GM12878 (cell line): ENCODE measurements around the gene LENEP. TPM values are rescaled to one million over a fixed set of nuclear protein-coding genes. Genes with fewer than 3 reads are reported as not detected.
A peak's percentile ranks its signal among the peaks of the same experiment; 100 is the strongest.

ENCODE experiments used
- ATAC-seq: fragments of 200-7000 bp; cut with Tn5 transposase; 3 replicates; pipeline ENCODE4 v1.9.1; 2020; ENCODE audit warnings: mild to moderate bottlenecking, moderate library complexity
- BruUV-seq: library from RNA; stranded (reverse); fragments of 400-500 nt; replicated peaks from 2 replicates; lab custom pipeline; 2021; lab: Mats Ljungman, UMichigan
- CTCF ChIA-PET: fragments of 300-600 bp; sonication (Branson Sonifier 250); formaldehyde crosslinking; extraction: SDS; loops from one replicate; lab custom pipeline; 2021; ENCODE audit warnings: inconsistent platforms; lab: Yijun Ruan, JAX
- POLR2A ChIA-PET: fragments of 350-600 bp; formaldehyde crosslinking; extraction: SDS; loops from one replicate; lab custom pipeline; 2021; ENCODE audit warnings: inconsistent platforms; lab: Charles Lee
- RAD21 ChIA-PET: fragments of 300-600 bp; sonication (Branson Sonifier 250); formaldehyde crosslinking; loops from one replicate; lab custom pipeline; 2023; ENCODE audit warnings: antibody characterized with exemption; ENCODE audit not compliant: unreplicated experiment; lab: Charles Lee
- SMC1A ChIA-PET: fragments of 300-600 bp; sonication (Branson Sonifier 250); formaldehyde crosslinking; loops from one replicate; lab custom pipeline; 2023; ENCODE audit not compliant: unreplicated experiment, uncharacterized antibody; lab: Charles Lee
- DNase-seq: peaks from one replicate; pipeline ENCODE4 v3.0.0-alpha.2; 2011; ENCODE audit warnings: low read depth, low spot score
- FAIRE-seq: peaks from 3 replicates; lab custom pipeline; 2011; peaks lifted over from hg19 to GRCh38; lab: Jason Lieb, UNC
- H2AFZ ChIP-seq: 2 replicates; pipeline ENCODE4 v1.6.0; 2011; ENCODE audit warnings: low read depth, low read length, control low read depth; ENCODE audit not compliant: control insufficient read depth
- H3K27ac ChIP-seq: 2 replicates; pipeline ENCODE4 v1.5.1; 2011; ENCODE audit warnings: control low read depth; ENCODE audit not compliant: control insufficient read depth, insufficient read depth
- H3K27me3 ChIP-seq, 2 experiments: replicated peaks in 1 of 2; 2 replicates each; pipeline versions ENCODE4 v1.6.0 to v1.6.1; 2011; ENCODE audit warnings: low read length in 1 of 2; ENCODE audit not compliant: control insufficient read depth in 2 of 2, insufficient read depth in 2 of 2
- H3K36me3 ChIP-seq, 2 experiments: 2 replicates each; pipeline ENCODE4 v1.5.1; 2011; ENCODE audit warnings: low read length in 1 of 2; ENCODE audit not compliant: control insufficient read depth in 2 of 2, insufficient read depth in 2 of 2
- H3K4me1 ChIP-seq: 2 replicates; pipeline ENCODE4 v1.6.1; 2011; ENCODE audit warnings: mild to moderate bottlenecking, low read length, moderate library complexity, mixed read lengths; ENCODE audit not compliant: control insufficient read depth, insufficient read depth
- H3K4me2 ChIP-seq: 2 replicates; pipeline ENCODE4 v1.6.0; 2011; ENCODE audit warnings: control low read depth; ENCODE audit not compliant: control insufficient read depth, insufficient read depth
- H3K4me3 ChIP-seq: fragments of 200-600 bp; sonication (generic); 2 replicates; pipeline ENCODE4 v1.5.1; 2016
- H3K79me2 ChIP-seq: 2 replicates; pipeline ENCODE4 v1.6.0; 2011; ENCODE audit warnings: low read length; ENCODE audit not compliant: control insufficient read depth, insufficient read depth
- H3K9ac ChIP-seq: 2 replicates; pipeline ENCODE4 v1.8.0; 2011; ENCODE audit warnings: low read length, control low read depth, mixed read lengths; ENCODE audit not compliant: control insufficient read depth, insufficient read depth
- H3K9me3 ChIP-seq: replicated peaks from 3 replicates; pipeline ENCODE4 v1.5.1; 2011; ENCODE audit warnings: mild to moderate bottlenecking, low read length; ENCODE audit not compliant: control insufficient read depth, insufficient read depth
- H4K20me1 ChIP-seq: 2 replicates; pipeline ENCODE4 v1.6.0; 2011; ENCODE audit not compliant: control insufficient read depth, insufficient read depth
- ATF7 ChIP-seq: fragments of 450-650 bp; IDR thresholded peaks from 2 replicates; pipeline ENCODE4 v1.6.1; 2016; ENCODE audit warnings: low read depth, mild to moderate bottlenecking
- BHLHE40 ChIP-seq, 2 experiments: fragments of 450-650 bp in 1 of 2; IDR thresholded peaks; 2 replicates each; pipeline ENCODE4 v1.6.1; 2011 to 2017; ENCODE audit warnings: low read depth in 2 of 2, borderline replicate concordance in 1 of 2, improper control_type of control experiment in 1 of 2, low read length in 1 of 2, mild to moderate bottlenecking in 1 of 2
- KDM1A ChIP-seq: fragments of 200-600 bp; sonication (generic); IDR thresholded peaks from 2 replicates; pipeline ENCODE4 v1.6.1; 2016; ENCODE audit warnings: borderline replicate concordance
- MYB ChIP-seq: fragments of 150-350 bp; IDR thresholded peaks from 2 replicates; pipeline ENCODE4 v1.6.1; 2014; ENCODE audit warnings: mild to moderate bottlenecking, low read depth, low read length, borderline replicate concordance
- NR2F1 ChIP-seq: fragments of 450-650 bp; conservative IDR thresholded peaks from 2 replicates; pipeline ENCODE4 v1.6.1; 2017; ENCODE audit warnings: mild to moderate bottlenecking
- PML ChIP-seq: IDR thresholded peaks from 2 replicates; pipeline ENCODE4 v1.6.1; 2012; ENCODE audit warnings: low read length, inconsistent platforms
- SREBF2 ChIP-seq: IDR thresholded peaks from 2 replicates; pipeline ENCODE4 v1.6.1; 2012; ENCODE audit warnings: mild to moderate bottlenecking, low read length
- ZBTB33 ChIP-seq: fragments of 450-650 bp; IDR thresholded peaks from 2 replicates; pipeline ENCODE4 v1.6.1; 2017; ENCODE audit warnings: mild to moderate bottlenecking
- ZNF207 ChIP-seq: fragments of 450-650 bp; IDR thresholded peaks from 2 replicates; pipeline ENCODE4 v1.6.1; 2014; ENCODE audit warnings: antibody characterized with exemption, mild to moderate bottlenecking, borderline replicate concordance
- ZNF592 ChIP-seq: fragments of 450-650 bp; IDR thresholded peaks from 2 replicates; pipeline ENCODE4 v1.6.1; 2017; ENCODE audit warnings: mild to moderate bottlenecking, moderate library complexity
- WGBS: methylation state at CpG from one replicate; pipeline ENCODE4 v1.1.6; 2016; ENCODE audit warnings: low lambda C conversion rate; ENCODE audit not compliant: insufficient replicate concordance, insufficient coverage; ENCODE audit errors: missing lambda C conversion rate; 5-methylcytosine and 5-hydroxymethylcytosine counted together
- in situ Hi-C: fragments of 300-500 bp; cut with MboI; formaldehyde crosslinking; loops from 9 replicates; pipeline ENCODE4 v1.14.3; 2018; ENCODE audit warnings: mixed read lengths
- intact Hi-C: fragments of 100-400 bp; cut with micrococcal nuclease; formaldehyde crosslinking; loops from one replicate; pipeline ENCODE4 v1.14.2; 2022; ENCODE audit not compliant: unreplicated experiment
- polyA plus RNA-seq, 11 experiments: library from polyadenylated mRNA; depleted of rRNA in 4 of 11; unstranded in 6 of 11; stranded (reverse) in 5 of 11; fragments of >200 nt; fragmentation: Nextera tagmentation in 4 of 11; fragmentation: Illumina TruSeq in 1 of 11; extraction: Ambion mirVana in 4 of 11; extraction: Trizol in 1 of 11; gene quantifications; 1 replicate in 1 of 11; 2 replicates in 10 of 11; pipeline versions ENCODE4 v1.2.1 to v1.2.3, GENCODE V29; 2011 to 2016; ENCODE audit warnings: inconsistent platforms in 2 of 11, missing spikeins in 2 of 11, low read depth in 1 of 11
- total RNA-seq, 4 experiments: library from RNA; depleted of rRNA in 3 of 4; stranded (reverse); fragments of >200 nt in 3 of 4; fragmentation: Illumina TruSeq in 1 of 4; extraction: Trizol in 1 of 4; gene quantifications; 2 replicates each; pipeline versions ENCODE4 v1.2.1 to v1.2.3, GENCODE V29; 2013 to 2021

Gene LENEP
- total and polyA plus RNA-seq, 10 of the 15 experiments (the other 5 are each of a cell fraction or from before 2014, with no cell fraction given) = 0.27 to 1.1 (median 0.64) TPM; not detected in 7

- peak within 1 kb of the TSS; percentile 73 for H2AFZ ChIP-seq
- H3K27ac ChIP-seq = peak within 1 kb of the TSS; percentile 97
- in situ Hi-C loops = no loop called here
- H3K9me3 ChIP-seq = no peaks in the 10 kb centered on the region
- 1% methylated on average over 66 of the region's 93 CpGs for WGBS
- ChIA-PET POLR2A (interaction anchor here (0.5 to 12.3 kb wide), 12 partner anchors 10 to 268 kb away, joined by 3 to 140 read pairs (median 6); partner anchors contain the start of genes CKS1B, PMVK and SHC1), CTCF (interaction anchor here (0.6 to 2.7 kb wide), 18 partner anchors 9 to 938 kb away, joined by 3 to 20 read pairs (median 5); partner anchors contain the start of genes ADAM15, PMVK and SHC1), SMC1A (interaction anchor here (0.8 to 3.1 kb wide), 12 partner anchors 8 to 61 kb away, joined by 3 to 14 read pairs (median 4); partner anchors contain the start of genes CKS1B, FLAD1 and SHC1), RAD21 (interaction anchor here (0.6 to 2.4 kb wide), 7 partner anchors 9 to 90 kb away, joined by 3 to 15 read pairs (median 5); partner anchors contain the start of genes ADAM15, PMVK and SHC1)
- intact Hi-C loops = loop anchor here (2.0 to 5.0 kb wide), 2 partner anchors 25 to 41 kb away; partner anchors contain the start of genes PMVK and ZBTB7B
- peak; percentile 54 for FAIRE-seq
- H3K4me2 ChIP-seq = peak within 1 kb of the TSS; percentile 86
- ATAC-seq = peak; percentile 94
- peaks cover 9 to 12% of the 10 kb centered on the region in 2 experiments; a peak in 3 of 4 replicates for H3K36me3 ChIP-seq
- no peak for DNase-seq
- H3K27me3 ChIP-seq = no peaks in the 10 kb centered on the region
- H4K20me1 ChIP-seq = no peaks in the 10 kb centered on the region
- BruUV-seq = no TSS peak
- peaks cover 9% of the 10 kb centered on the region for H3K4me1 ChIP-seq
- peak within 1 kb of the TSS; percentile 88 for H3K4me3 ChIP-seq
- H3K9ac ChIP-seq = peak within 1 kb of the TSS; percentile 81
- H3K79me2 ChIP-seq = peaks cover 31% of the 10 kb centered on the region
- no peak for TF ChIP-seq KDM1A
- TF ChIP-seq BHLHE40 (IDR thresholded peaks at IDR 0.05; ENCODE audit: borderline replicate concordance in 1 of 2, low read depth in 2 of 2, low read length in 1 of 2) = peak; percentile 92 to 99
- TF ChIP-seq ATF7 = peak; percentile 93
- TF ChIP-seq MYB = no peak
- peak; percentile 93 for TF ChIP-seq ZNF207
- TF ChIP-seq NR2F1 = peak; percentile 82; the same call in 1 of the 2 replicates
- TF ChIP-seq SREBF2 = no peak
- no peak for TF ChIP-seq ZBTB33
- TF ChIP-seq ZNF592 = peak; percentile 89
- TF ChIP-seq PML = peak; percentile 77; the same call in 1 of the 2 replicates
These were observed 31.9 kb upstream of the LENEP start, which contains the start of gene PYGO2 for GRCh38 chr1:154961207-154962155. TSS of gene PYGO2 (minus strand) at chr1:154961782. CDS start at chr1:154961576, 206 bp downstream.
